ENCODE data around the gene PSRC1. TPM values are rescaled to one million over a fixed set of nuclear protein-coding genes. Genes with fewer than 3 reads are reported as not detected.

PSRC1 gene
- total and polyA plus RNA-seq, 2 donors (not counting 3 experiments of a cell fraction or from before 2014, with no cell fraction given): 25.0 to 29.3 TPM

DNA sequence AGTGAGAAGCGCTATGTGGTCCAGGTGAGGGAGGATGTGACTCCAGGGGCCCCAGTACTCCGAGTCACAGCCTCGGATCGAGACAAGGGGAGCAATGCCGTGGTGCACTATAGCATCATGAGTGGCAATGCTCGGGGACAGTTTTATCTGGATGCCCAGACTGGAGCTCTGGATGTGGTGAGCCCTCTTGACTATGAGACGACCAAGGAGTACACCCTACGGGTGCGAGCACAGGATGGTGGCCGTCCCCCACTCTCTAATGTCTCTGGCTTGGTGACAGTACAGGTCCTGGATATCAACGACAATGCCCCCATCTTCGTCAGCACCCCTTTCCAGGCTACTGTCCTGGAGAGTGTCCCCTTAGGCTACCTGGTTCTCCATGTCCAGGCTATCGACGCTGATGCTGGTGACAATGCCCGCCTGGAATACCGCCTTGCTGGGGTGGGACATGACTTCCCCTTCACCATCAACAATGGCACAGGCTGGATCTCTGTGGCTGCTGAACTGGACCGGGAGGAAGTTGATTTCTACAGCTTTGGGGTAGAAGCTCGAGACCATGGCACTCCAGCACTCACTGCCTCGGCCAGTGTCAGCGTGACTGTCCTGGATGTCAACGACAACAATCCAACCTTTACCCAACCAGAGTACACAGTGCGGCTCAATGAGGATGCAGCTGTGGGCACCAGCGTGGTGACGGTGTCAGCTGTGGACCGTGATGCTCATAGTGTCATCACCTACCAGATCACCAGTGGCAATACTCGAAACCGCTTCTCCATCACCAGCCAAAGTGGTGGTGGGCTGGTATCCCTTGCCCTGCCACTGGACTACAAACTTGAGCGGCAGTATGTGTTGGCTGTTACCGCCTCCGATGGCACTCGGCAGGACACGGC is 31.4 kb downstream of the PSRC1 start:
- H3K4me1 ChIP-seq (ENCODE audit: control insufficient read depth, extremely low read depth, insufficient read depth, low read length): no peaks in the 10 kb centered on the region
- POLR2A ChIA-PET: no interaction called here
- no peaks in the 10 kb centered on the region for H4K20me1 ChIP-seq (replicated peaks; ENCODE audit: control insufficient read depth, extremely low read depth, insufficient read depth, low read length)
- no peaks in the 10 kb centered on the region for H3K36me3 ChIP-seq (ENCODE audit: control insufficient read depth in 2 of 2, extremely low read depth in 1 of 2, insufficient read depth in 2 of 2, low read length in 2 of 2)
- CTCF ChIA-PET: interaction anchor here (1.4 to 2.7 kb wide), 6 partner anchors 12 to 281 kb away, joined by 3 to 22 read pairs (median 4); no protein-coding TSS in a partner anchor
- BruUV-seq (replicated peaks): no TSS peak
- H3K27me3 ChIP-seq (ENCODE audit: control insufficient read depth in 2 of 2, insufficient read depth in 2 of 2, low read length in 2 of 2): peaks cover 3 to 10% of the 10 kb centered on the region in 2 experiments
- TF ChIP-seq, protein P1, sequence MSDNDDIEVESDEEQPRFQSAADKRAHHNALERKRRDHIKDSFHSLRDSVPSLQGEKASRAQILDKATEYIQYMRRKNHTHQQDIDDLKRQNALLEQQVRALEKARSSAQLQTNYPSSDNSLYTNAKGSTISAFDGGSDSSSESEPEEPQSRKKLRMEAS (IDR thresholded peaks at IDR 0.05; ENCODE audit: insufficient read depth, insufficient read length): no peak
- TF ChIP-seq JUN (IDR thresholded peaks at IDR 0.05; ENCODE audit: borderline replicate concordance, insufficient read depth, insufficient read length, low read depth) (no peak), FOS (IDR thresholded peaks at IDR 0.05; ENCODE audit: borderline replicate concordance, insufficient read depth, low read length) (no peak), GATA2 (IDR thresholded peaks at IDR 0.05; ENCODE audit: insufficient read depth, insufficient read length, low read depth, low read length) (no peak), EZH2 (IDR thresholded peaks at IDR 0.05; ENCODE audit: borderline replicate concordance, low read depth, low read length, severe bottlenecking) (no peak), POLR2AphosphoS5 (IDR thresholded peaks at IDR 0.05; ENCODE audit: insufficient read depth, low read depth, low read length) (no peak), MYC (IDR thresholded peaks at IDR 0.05; ENCODE audit: low read depth, low read length) (no peak), CTCF (IDR thresholded peaks at IDR 0.05; ENCODE audit: extremely low read depth in 1 of 2, insufficient read depth in 1 of 2, low read depth in 1 of 2, low read length in 2 of 2) (no peak), POLR2A (IDR thresholded peaks at IDR 0.05; ENCODE audit: low read depth, low read length) (no peak)
- intact Hi-C loops (cut with micrococcal nuclease) (no loop called here), dilution Hi-C loops (cut with MboI; ENCODE audit: extremely low pct_ligation_motif_present, low sequenced_read_pairs) (no loop called here)
- no peak for DNase-seq (ENCODE audit: low read depth, low spot score)
- no peak overlapping the region for H2AFZ ChIP-seq (ENCODE audit: low read depth, low read length)
- H3K9ac ChIP-seq (replicated peaks; ENCODE audit: extremely low read depth, insufficient read depth, low read length): no peak overlapping the region
- H3K4me3 ChIP-seq (replicated peaks in 1 of 3; ENCODE audit: insufficient read depth in 1 of 3, low read depth in 1 of 3, low read length in 3 of 3): no peak overlapping the region
- H3K9me1 ChIP-seq (replicated peaks; ENCODE audit: control insufficient read depth, extremely low read depth, insufficient read depth, low read length): no peaks in the 10 kb centered on the region
- no peaks in the 10 kb centered on the region for H3K9me3 ChIP-seq (replicated peaks; ENCODE audit: control insufficient read depth, insufficient read depth, low read length)
- FAIRE-seq: no peak
- no peak overlapping the region for H3K4me2 ChIP-seq (ENCODE audit: insufficient read depth, low read length)
- no peaks in the 10 kb centered on the region for H3K79me2 ChIP-seq (ENCODE audit: control insufficient read depth, insufficient read depth, low read length)
- no peak overlapping the region for H3K27ac ChIP-seq (ENCODE audit: insufficient read depth, low read depth, low read length)

All from endothelial cell of umbilical vein (primary cell).